Endothelial cell of hepatic sinusoid (primary cell): Measurements from ENCODE around the gene RRP7A.
"Not testable (repeated sequence)": the region's sequence is repeated elsewhere in the genome, so short reads cannot be mapped to it uniquely, and the experiment has no call there.

Source experiments
- in situ Hi-C: cut with HindIII; loops from 2 replicates; pipeline ENCODE4 v1.10.0; 2017; ENCODE audit warnings: low sequenced_read_pairs

Gene RRP7A

GRCh38 chr22:42536634-42537033 lies 17.0 kb upstream of the RRP7A start:
- in situ Hi-C loops, result not testable (repeated sequence)

DNA sequence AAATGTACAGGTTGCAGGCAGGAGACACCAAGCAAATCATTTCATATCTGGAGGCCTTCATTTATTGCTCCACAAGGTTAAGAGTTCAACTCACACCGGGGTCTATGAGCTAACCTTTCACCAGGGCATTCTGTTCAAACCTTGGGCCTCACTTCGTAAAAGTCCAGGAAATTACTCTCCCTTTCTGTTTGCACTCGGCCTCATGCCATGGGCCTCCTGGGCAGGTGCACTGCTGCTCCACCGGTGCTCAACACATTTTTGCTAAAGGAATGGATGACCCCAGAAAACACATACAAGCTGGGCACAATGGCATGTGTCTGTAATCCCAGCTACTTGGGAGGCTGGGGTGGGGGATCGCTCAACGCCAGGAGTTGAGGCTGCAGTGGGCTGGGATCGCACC lies 16.6 kb upstream of the RRP7A start:
- in situ Hi-C loops, result no loop called here

DNA sequence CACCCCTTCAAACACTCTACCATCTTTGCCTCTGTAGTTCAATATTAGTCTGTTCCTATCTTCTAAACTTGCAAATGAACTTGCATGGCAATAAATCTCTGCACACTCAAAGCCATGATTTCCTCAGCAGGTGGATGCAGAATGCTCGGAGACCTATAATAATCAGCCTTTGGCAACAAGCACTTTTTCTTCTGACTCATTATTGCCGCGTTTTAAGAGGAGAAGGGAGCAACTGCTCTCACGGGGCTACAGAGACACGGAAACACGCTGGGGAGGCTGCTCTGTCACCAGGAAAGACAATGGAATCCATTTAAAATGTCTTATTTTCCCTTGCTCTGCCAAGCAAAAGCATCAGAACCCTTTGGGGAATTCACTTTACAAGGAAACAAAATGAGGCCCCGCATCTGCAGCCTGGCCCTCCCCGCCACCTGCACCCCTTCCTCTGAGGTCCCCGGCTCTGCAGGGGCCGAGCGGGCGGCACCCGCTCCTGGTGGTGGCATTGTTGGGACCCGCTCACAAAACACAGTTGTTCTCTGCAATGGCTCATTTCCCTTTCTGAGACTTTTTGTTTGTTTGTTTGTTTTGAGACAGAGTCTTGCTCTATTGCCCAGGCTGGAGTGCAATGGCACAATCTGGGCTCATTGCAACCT lies 15.6 kb upstream of the RRP7A start:
- in situ Hi-C loops, result not testable (repeated sequence)

DNA sequence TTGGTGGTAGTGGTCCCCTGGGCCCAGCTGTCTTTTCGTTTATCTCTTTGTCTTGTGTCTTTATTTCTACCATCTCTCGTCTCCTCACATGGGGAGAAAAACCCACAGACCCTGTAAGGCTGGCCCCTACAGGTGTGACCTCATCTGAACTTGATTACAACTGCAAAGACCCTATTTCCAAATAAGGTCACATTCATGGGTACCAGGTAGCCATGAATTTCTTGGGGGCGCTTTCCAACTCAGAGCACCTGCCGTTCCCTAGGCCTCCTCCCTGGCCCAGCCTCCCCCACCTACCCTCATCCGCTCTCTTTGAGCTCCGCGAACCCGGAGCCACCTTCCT lies 14.0 kb upstream of the RRP7A start:
- in situ Hi-C loops, result no loop called here

DNA sequence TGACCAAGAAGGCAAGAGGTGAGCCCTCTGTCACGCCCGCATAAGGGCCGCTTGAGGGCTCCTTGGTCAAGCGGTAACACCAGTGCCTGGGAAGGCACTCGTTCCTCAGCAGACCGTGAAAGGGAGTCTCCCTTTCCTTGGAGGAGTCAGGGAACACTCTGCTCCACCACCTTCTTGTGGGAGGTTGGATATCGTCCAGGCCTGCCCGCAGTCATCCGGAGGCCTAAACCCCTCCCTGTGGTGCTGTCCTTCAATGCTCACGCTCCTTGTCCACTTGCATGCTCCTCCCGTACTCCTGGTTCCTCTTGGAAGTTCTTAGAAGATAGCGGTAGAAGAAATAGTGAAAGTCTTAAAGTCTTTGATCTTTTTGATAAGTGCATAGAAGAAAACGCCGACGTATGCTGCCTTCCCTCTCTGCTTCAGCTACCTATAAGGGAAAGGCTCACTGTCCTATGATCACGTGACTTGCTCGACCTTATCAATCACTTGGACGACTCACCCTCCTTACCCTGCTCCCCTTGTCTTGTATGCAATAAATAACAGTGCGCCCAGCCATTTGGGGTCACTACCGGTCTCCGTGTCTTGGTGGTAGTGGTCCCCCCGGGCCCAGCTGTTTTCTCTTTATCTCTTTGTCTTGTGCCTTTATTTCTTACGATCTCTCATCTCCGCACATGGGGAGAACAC lies 11.9 kb upstream of the RRP7A start:
- in situ Hi-C loops, result not testable (repeated sequence)

- in situ Hi-C loops, result not testable (repeated sequence)
Measured at GRCh38 chr22:42529435-42529834, 9.8 kb upstream of the RRP7A start.

- in situ Hi-C loops, result no loop called here
Measured at GRCh38 chr22:42528591-42529307, 9.2 kb upstream of the RRP7A start.

GRCh38 chr22:42522546-42522945 lies 3.0 kb upstream of the RRP7A start:
- in situ Hi-C loops, result no loop called here

- in situ Hi-C loops, result no loop called here
Measured at GRCh38 chr22:42521228-42521546, 1.6 kb upstream of the RRP7A start.

DNA sequence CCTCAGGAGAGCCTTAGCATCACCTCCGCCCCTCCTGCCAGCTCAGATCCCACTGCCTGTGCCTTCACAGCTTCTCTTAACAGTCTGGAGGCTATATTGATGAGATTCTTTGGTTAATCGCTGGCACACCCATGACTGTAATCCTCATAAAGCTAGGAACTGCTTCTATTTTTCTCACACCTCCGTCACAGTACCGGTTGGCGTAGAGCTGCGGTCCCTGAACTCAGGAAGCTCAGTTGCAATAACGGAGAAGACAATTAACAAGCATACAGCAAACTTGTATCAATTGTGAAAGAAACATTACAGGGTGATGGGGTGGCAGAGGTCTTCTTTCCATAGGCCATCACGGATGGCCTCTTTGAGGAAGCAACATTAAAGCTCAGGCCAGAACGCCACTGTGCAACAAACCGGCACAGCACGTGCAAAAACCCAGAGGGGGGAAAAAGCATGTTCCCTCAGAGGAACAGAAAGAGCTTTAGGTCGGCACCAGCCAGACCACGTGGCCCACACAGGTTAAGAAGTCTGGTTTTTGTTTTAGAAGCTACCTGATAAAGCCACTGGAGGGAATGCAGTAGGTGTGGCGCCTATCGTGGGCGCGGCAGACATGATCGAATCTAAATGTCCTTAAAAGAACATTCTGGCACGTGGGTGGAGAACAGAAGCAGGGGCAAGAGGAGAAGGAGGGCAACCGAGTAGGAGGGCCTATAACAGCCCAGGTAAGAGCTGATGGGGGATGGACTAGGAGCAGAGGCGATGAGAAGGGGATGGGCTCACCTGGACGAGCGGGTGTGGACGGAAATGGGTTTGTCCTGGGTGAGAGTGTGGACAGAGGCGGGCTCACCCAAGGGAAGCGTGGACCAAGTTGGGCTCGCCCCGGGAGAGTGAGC lies 715 bp downstream of the RRP7A start:
- in situ Hi-C loops, result not testable (repeated sequence)

- in situ Hi-C loops, result not testable (repeated sequence)
Measured at GRCh38 chr22:42517103-42517502, 2.5 kb downstream of the RRP7A start.

DNA sequence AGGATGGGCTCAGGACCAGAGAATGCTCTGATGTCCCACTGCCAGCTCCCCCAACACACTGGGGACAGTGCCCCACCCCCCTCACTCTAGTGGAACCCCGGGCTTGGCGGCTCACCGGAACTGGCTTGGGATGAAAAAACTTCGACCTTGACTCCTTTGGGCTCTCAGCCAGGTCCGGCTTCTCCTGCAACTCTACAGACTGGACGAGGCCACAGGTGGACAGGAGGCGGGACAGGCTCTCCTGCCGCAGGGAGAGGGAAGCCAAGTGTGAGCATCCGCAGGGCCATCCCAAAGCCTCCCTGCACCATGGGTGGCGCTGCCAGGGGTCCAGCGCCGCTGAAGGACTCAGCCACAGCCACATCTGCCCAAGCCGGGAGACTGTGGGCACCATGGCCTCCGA lies 3.7 kb downstream of the RRP7A start:
- in situ Hi-C loops, result no loop called here

DNA sequence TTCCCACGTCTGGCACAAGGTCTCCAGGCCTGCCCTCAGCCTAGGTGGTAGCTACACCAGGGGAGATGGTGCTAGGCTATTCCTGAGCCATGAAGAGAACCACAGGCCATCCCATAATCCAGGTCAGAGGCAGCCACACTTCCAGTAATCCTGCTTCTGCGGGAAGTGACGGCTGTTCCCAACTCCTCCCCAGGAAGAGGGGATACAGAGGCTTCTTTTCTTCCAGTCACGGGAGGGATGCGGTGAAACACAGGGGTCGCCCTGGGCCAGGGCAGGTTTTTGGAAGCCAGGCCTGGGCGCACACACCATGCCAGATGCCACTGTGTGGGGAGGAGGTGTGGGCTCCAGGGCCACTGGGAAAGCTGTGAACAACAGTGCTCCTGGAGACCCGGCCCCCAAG lies 4.3 kb downstream of the RRP7A start:
- in situ Hi-C loops, result not testable (repeated sequence)

DNA sequence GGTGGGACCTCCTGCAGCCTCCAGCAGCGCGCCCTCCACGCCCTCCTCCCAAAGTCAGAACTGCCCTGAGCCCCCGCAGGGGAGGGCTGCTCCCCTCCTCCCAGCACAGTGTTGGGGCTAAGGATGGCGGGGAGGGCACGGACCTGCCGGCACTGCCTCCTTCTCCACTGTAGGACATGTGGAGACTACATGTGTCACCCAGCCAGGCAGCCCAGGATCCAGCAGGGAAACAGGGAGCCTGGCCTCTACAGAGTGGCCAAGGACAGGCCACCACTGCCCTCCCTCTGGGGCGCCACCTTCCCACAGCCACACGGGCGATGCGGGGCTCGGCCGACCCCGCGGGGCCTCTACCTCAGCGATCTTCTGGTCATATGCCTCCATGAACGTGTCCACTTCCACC lies 5.3 kb downstream of the RRP7A start:
- in situ Hi-C loops, result not testable (repeated sequence)

GRCh38 chr22:42512273-42512990 lies 7.2 kb downstream of the RRP7A start:
- in situ Hi-C loops, result not testable (repeated sequence)

DNA sequence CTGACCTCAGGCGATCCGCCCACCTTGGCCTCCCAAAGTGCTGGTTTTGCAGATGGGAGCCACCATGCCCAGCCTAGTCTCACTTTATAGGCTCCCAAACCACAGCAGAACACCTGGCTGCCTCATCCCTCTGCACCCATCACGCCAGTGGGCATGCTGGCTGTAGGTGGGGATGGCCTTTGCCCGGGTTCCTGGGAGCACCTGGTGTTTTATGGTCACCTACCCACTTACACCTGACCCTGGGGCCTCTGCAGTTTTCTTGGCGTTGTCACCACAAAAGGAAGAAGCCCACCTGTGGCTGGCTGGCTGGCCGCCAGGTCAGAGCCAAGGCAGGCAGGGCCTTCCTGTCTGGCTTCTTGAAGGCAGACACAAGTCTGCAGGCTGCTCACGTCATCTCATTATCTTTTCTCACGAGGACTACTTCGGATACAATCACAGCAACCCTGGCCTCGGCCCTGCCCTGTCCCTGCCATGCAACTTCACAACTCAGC lies 8.2 kb downstream of the RRP7A start:
- in situ Hi-C loops, result no loop called here

- in situ Hi-C loops, result no loop called here
Measured at GRCh38 chr22:42509548-42509947, 10.0 kb downstream of the RRP7A start.

DNA sequence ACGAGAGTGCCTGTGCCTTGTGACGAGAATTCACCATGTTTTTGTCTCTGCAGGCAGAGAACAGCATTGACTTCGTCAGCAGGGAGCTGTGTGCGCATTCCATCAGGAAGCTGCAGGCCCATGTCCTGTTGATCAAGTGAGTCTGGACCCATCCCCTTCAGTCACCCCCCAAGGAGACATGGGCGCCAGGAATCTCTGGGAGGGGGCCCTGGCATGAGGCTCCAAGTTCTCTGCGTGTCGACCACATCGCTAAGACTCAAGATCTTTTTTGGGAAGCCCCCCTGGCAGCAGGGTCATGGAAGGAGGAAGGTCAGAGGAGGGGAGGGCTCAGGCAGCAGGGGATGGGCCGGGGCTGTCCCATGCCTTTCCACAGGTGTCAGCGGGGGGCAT lies 10.6 kb downstream of the RRP7A start:
- in situ Hi-C loops, result not testable (repeated sequence)

- in situ Hi-C loops, result not testable (repeated sequence)
Measured at GRCh38 chr22:42508327-42508974, 11.1 kb downstream of the RRP7A start.

- in situ Hi-C loops, result no loop called here
Measured at GRCh38 chr22:42500836-42501179, 18.8 kb downstream of the RRP7A start.
